NCI-H1417 (cell line): Measurements from ENCODE around the gene ATP10A.

Source experiments
- DNase-seq, 3 experiments: peaks; one replicate each; lab custom pipeline; 2025; lab: John Stamatoyannopoulos, UW

The ATP10A gene

GRCh38 chr15:25705433-25706115 lies 157.6 kb downstream of the ATP10A start:
- no peak for DNase-seq

GRCh38 chr15:25703726-25704125 lies 159.4 kb downstream of the ATP10A start:
- DNase-seq, result no peak

GRCh38 chr15:25701721-25702465 lies 161.2 kb downstream of the ATP10A start:
- DNase-seq, result no peak

GRCh38 chr15:25700916-25701315 lies 162.2 kb downstream of the ATP10A start:
- DNase-seq, result no peak

GRCh38 chr15:25697586-25697985 lies 165.5 kb downstream of the ATP10A start:
- DNase-seq, result no peak

- no peak for DNase-seq
Observed at GRCh38 chr15:25695875-25696760, 167.0 kb downstream of the ATP10A start.

- DNase-seq, result no peak
Observed at GRCh38 chr15:25694823-25695312, 168.3 kb downstream of the ATP10A start.

GRCh38 chr15:25694239-25694584 lies 168.9 kb downstream of the ATP10A start:
- no peak for DNase-seq

- DNase-seq, result no peak
Observed at GRCh38 chr15:25693321-25694238, 169.5 kb downstream of the ATP10A start.

GRCh38 chr15:25691544-25692430 lies 171.3 kb downstream of the ATP10A start:
- peak in 2 of 3 experiments; percentile 1 to 5 for DNase-seq

- DNase-seq, result no peak
Observed at GRCh38 chr15:25690673-25691543, 172.2 kb downstream of the ATP10A start.

GRCh38 chr15:25689592-25689991 lies 173.5 kb downstream of the ATP10A start:
- DNase-seq, result no peak

- no peak for DNase-seq
Observed at GRCh38 chr15:25688166-25688565, 175.0 kb downstream of the ATP10A start.

GRCh38 chr15:25687689-25688088 lies 175.4 kb downstream of the ATP10A start:
- no peak for DNase-seq

- DNase-seq, result no peak
Observed at GRCh38 chr15:25687276-25687675, 175.9 kb downstream of the ATP10A start.

GRCh38 chr15:25686780-25687179 lies 176.3 kb downstream of the ATP10A start:
- DNase-seq, result no peak

- no peak for DNase-seq
Observed at GRCh38 chr15:25684521-25685431, 178.4 kb downstream of the ATP10A start.

GRCh38 chr15:25683911-25684310 lies 179.2 kb downstream of the ATP10A start:
- no peak for DNase-seq
